Osteoblast (primary cell): ENCODE data around the gene GUCA2A. TPM values are rescaled to one million over a fixed set of nuclear protein-coding genes. Genes with fewer than 3 reads are reported as not detected.

ENCODE experiments used
- DNase-seq: peaks from one replicate; pipeline ENCODE4 v3.0.0; 2011; ENCODE audit warnings: low spot score, mixed read lengths; ENCODE audit not compliant: insufficient read length; ENCODE audit errors: missing footprints
- H2AFZ ChIP-seq: 2 replicates; pipeline ENCODE4 v1.6.0; 2011; ENCODE audit warnings: mild to moderate bottlenecking, low read length
- H3K27ac ChIP-seq: 2 replicates; pipeline ENCODE4 v1.5.1; 2011; ENCODE audit warnings: mild to moderate bottlenecking, low read depth, low read length, moderate library complexity
- H3K27me3 ChIP-seq: 2 replicates; pipeline ENCODE4 v1.6.0; 2012; ENCODE audit warnings: mild to moderate bottlenecking, control low read depth, inconsistent platforms, low read length, moderate library complexity; ENCODE audit not compliant: insufficient read depth
- H3K36me3 ChIP-seq: 2 replicates; pipeline ENCODE4 v1.5.1; 2011; ENCODE audit warnings: mild to moderate bottlenecking, low read length, control low read depth, moderate library complexity; ENCODE audit not compliant: insufficient read depth
- H3K4me1 ChIP-seq: 2 replicates; pipeline ENCODE4 v1.5.1; 2011; ENCODE audit warnings: mild to moderate bottlenecking, low read length, control low read depth, moderate library complexity; ENCODE audit not compliant: insufficient read depth
- H3K4me2 ChIP-seq: 2 replicates; pipeline ENCODE4 v1.6.0; 2011; ENCODE audit warnings: mild to moderate bottlenecking, low read length; ENCODE audit not compliant: insufficient read depth
- H3K4me3 ChIP-seq: fragments of 200-600 bp; sonication (generic); 3 replicates; pipeline ENCODE4 v1.5.1; 2012; ENCODE audit warnings: mild to moderate bottlenecking, low read length, inconsistent platforms; ENCODE audit not compliant: insufficient read depth
- H3K79me2 ChIP-seq: 2 replicates; pipeline ENCODE4 v1.6.0; 2012; ENCODE audit warnings: mild to moderate bottlenecking, low read length, control low read depth, inconsistent platforms; ENCODE audit not compliant: insufficient read depth
- H3K9me3 ChIP-seq: 2 replicates; pipeline ENCODE4 v1.5.1; 2011; ENCODE audit warnings: low read depth, low read length, control low read depth
- H4K20me1 ChIP-seq: 2 replicates; pipeline ENCODE4 v1.6.0; 2012; ENCODE audit warnings: mild to moderate bottlenecking, low read length, control low read depth; ENCODE audit not compliant: insufficient read depth
- total RNA-seq: library from RNA; depleted of rRNA; stranded (reverse); fragments of >200 nt; gene quantifications from 2 replicates; pipeline ENCODE4 v1.2.3, GENCODE V29; 2012
- TF ChIP-seq, protein P1 (sequence below): IDR thresholded peaks from 2 replicates; pipeline ENCODE4 v1.5.1; 2011; ENCODE audit warnings: mild to moderate bottlenecking, low read depth, low read length, moderate library complexity; ENCODE audit errors: extremely low read depth

Gene GUCA2A
- total RNA-seq, 1 donor: not detected

DNA sequence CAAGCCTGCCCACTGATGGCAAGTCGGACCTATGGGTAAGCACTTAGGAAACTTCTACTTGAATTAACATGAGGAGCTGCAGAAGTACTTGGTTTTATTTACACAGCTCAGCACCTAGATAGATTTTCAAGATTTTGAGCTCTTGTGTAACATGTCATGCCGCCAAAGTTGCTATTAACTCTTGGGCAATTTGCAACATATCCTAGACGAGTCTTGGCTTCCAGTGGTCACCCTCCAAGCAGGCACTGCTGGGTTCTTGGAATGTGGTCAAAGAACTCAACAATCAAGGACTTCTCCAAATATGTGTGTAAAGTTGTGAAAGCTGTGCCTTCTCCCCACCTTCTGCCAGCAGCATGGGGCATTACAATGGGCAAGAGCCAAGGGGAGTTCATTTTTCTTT lies 29.1 kb downstream of the GUCA2A start:
- Histone ChIP-seq H3K79me2 (no peaks in the 10 kb centered on the region), H2AFZ (no peak overlapping the region), H3K36me3 (no peaks in the 10 kb centered on the region), H3K27ac (no peak overlapping the region), H3K27me3 (peaks cover 2% of the 10 kb centered on the region), H3K9me3 (no peaks in the 10 kb centered on the region), H3K4me1 (no peaks in the 10 kb centered on the region), H3K4me2 (no peak overlapping the region), H3K4me3 (no peak overlapping the region), H4K20me1 (no peaks in the 10 kb centered on the region)
- DNase-seq: no peak
- TF ChIP-seq, protein P1, sequence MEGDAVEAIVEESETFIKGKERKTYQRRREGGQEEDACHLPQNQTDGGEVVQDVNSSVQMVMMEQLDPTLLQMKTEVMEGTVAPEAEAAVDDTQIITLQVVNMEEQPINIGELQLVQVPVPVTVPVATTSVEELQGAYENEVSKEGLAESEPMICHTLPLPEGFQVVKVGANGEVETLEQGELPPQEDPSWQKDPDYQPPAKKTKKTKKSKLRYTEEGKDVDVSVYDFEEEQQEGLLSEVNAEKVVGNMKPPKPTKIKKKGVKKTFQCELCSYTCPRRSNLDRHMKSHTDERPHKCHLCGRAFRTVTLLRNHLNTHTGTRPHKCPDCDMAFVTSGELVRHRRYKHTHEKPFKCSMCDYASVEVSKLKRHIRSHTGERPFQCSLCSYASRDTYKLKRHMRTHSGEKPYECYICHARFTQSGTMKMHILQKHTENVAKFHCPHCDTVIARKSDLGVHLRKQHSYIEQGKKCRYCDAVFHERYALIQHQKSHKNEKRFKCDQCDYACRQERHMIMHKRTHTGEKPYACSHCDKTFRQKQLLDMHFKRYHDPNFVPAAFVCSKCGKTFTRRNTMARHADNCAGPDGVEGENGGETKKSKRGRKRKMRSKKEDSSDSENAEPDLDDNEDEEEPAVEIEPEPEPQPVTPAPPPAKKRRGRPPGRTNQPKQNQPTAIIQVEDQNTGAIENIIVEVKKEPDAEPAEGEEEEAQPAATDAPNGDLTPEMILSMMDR: no peak

DNA sequence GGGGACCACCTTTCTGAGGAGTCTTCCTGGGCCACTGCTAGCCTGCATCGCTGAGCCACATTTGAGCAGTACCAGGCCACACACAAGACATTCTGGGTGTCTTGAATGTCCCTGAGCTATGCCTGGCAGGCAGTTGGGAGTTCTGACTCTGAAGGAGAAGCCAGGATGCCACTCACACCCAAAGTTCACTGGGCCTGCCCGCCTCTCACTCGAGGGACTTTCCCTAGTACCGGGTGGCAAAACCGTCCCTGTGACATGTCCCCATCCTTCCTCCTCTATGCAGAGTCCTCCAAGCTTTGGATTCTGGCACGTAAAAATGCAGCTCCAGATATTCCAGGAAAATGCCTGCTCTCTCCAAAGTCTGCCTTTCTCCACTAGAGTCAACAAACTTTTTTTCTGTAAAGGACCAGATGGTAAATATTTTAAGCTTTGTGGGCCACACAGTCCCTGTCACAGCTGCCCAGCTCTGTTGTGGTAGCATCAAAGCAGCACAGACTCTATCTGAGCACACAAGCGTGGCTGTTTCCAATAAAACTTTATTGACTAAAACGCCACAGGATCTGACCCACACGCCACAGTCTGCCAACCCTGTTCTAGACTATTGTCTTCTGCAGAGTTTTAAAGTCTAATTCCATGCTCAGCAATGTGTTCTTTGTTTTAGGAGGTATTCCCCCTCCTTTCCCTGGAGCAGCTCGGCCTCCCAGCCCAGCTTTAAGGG lies 30.6 kb downstream of the GUCA2A start:
- H3K27me3 ChIP-seq: peaks cover 6% of the 10 kb centered on the region
- no peak overlapping the region for H3K4me3 ChIP-seq
- no peaks in the 10 kb centered on the region for H3K36me3 ChIP-seq
- no peak for DNase-seq
- TF ChIP-seq, protein P1: no peak
- H3K4me2 ChIP-seq: no peak overlapping the region
- no peaks in the 10 kb centered on the region for H3K79me2 ChIP-seq
- H3K27ac ChIP-seq: no peak overlapping the region
- no peaks in the 10 kb centered on the region for H3K4me1 ChIP-seq
- no peaks in the 10 kb centered on the region for H4K20me1 ChIP-seq
- no peaks in the 10 kb centered on the region for H3K9me3 ChIP-seq
- H2AFZ ChIP-seq: no peak overlapping the region

DNA sequence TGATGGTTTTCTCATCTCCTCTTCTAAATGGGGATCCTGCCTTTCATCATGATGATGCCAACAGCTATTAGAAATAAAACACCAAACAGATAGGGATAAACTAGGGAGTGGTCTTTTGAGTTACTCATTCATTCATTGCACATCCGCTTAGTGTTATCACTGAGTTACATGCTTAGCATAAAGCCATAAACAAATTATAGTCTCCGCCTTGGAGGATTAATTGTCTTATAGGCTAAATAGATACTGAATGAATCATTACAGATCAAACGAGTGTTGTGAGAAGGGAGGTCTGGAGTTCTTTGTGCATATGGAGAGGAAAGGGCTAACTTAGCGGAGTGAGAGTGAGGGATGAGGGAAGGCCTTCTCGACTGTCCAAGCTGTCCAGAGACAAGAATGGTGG lies 31.2 kb downstream of the GUCA2A start:
- H3K79me2 ChIP-seq: no peaks in the 10 kb centered on the region
- TF ChIP-seq, protein P1: no peak
- DNase-seq: no peak

DNA sequence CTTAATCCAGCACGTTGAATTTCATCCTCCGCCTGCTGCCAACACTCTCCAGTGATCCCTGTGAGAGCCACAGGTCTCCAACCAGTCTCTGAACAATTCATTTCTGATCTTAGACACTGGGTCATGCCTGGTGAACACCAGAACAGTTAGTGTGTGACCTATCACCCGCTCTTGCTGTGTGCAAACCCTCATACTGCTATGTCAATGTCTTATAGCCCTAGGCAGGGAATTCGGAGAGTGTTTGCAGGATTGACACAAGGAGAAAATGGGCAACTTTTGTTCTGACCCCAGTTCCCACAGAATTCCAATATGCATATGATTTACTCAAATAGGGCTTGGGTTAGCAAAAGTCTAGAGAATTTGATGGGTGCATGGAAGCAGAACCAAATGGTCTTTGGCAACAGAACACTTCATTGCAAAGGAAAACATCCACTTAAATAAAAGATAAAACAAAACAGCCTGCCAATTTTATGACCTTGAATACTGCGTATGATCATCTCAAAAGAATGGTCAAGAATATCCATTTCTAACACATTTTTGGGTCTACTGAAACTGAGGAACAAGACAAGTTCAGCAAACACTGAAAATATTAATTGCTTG lies 34.4 kb downstream of the GUCA2A start:
- Histone ChIP-seq H3K27me3 (peaks cover 11% of the 10 kb centered on the region), H3K79me2 (no peaks in the 10 kb centered on the region), H3K4me2 (no peak overlapping the region), H2AFZ (no peak overlapping the region), H3K27ac (no peak overlapping the region), H3K4me3 (no peak overlapping the region), H4K20me1 (no peaks in the 10 kb centered on the region), H3K4me1 (no peaks in the 10 kb centered on the region), H3K36me3 (no peaks in the 10 kb centered on the region), H3K9me3 (no peaks in the 10 kb centered on the region)
- TF ChIP-seq, protein P1: no peak
- no peak for DNase-seq

More for the DNA sequence above, 31.2 kb downstream of the GUCA2A start:
- Histone ChIP-seq H3K36me3 (no peaks in the 10 kb centered on the region), H3K9me3 (no peaks in the 10 kb centered on the region), H3K27ac (no peak overlapping the region), H3K4me3 (no peak overlapping the region), H3K27me3 (peaks cover 10% of the 10 kb centered on the region), H3K4me2 (no peak overlapping the region), H4K20me1 (no peaks in the 10 kb centered on the region), H2AFZ (no peak overlapping the region), H3K4me1 (no peaks in the 10 kb centered on the region)
